ENCODE results near the gene PIMREG.
A peak's percentile ranks its signal among the peaks of the same experiment; 100 is the strongest.
"Not testable (repeated sequence)": the region's sequence is repeated elsewhere in the genome, so short reads cannot be mapped to it uniquely, and the experiment has no call there.

The PIMREG gene

GRCh38 chr17:6480303-6480675, 36.0 kb downstream of the PIMREG start:
- no peak for DNase-seq

DNA sequence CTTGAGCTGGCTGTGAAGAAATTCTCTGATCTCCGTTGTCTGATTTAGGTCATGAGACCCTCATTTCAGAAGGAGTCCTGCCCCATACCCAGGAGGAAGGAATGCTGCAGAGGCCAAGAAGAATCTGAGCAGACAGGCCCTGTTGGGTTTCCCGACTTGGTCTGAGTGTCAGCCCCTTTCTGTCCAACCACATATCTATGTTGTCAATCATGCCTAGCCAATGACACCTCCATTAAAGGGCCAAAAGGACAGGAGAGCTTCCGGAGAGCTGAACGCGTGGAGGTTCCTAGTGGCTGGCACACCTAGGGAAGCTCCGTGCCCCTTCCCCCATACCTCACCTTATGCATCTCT, 37.8 kb downstream of the PIMREG start:
- no peak for DNase-seq

- DNase-seq: not testable (repeated sequence)
Observed at GRCh38 chr17:6482796-6483195, 38.5 kb downstream of the PIMREG start.

DNA sequence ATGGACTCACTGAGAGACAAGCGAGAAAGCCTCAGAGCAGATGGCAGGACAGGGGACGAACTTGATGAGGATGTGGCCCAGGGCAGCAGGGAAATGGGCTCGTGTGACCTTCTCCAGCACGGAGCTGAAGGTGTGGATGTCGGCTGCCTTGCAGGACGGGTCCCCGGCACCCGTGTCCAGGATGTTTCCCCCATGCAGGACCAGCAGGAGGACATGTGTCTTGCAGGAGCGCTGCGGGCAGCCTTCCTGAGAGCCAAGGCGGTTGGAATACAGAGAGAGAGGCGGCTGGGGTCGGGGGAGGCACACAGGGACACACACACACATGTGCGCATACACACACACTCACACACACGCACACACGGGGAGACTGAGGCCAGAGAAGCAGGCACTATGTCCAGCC, 39.3 kb downstream of the PIMREG start:
- DNase-seq: no peak

DNA sequence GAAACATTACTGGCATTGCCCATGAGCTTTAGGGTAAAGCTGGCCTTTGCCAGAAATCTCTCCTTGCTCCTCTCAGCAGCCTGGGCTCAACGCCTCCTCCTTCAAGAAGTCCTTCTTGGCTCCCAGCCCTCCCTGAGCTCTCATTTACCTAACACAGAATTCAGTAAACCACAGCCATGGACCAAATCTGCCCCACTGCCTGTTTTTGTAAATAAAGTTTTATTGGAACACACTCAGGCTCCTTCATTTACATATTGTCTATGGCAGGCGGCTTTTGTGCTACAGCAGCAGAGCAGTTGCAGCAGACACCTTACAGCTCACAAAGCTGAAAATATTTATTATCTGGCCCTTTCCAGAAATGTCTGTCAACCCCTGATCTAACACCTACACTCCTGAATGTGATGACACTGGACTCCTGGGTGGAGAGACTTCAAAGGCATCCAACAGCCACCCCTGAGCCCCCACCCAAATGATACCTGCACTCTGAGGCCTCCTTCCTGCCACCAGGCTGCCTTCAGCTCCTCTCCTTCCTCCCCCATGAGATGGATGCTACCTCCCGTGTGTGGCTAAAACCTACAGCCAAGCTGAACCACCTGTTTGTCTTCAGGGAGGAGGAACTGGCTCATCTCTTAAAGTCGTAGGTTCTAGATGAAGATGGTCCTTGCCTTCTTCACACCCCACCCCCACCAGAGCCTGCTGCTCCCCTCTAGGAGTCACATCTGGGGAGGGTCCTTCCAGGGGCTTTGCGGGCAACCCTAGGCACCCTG, 41.6 kb downstream of the PIMREG start:
- DNase-seq: no peak

DNA sequence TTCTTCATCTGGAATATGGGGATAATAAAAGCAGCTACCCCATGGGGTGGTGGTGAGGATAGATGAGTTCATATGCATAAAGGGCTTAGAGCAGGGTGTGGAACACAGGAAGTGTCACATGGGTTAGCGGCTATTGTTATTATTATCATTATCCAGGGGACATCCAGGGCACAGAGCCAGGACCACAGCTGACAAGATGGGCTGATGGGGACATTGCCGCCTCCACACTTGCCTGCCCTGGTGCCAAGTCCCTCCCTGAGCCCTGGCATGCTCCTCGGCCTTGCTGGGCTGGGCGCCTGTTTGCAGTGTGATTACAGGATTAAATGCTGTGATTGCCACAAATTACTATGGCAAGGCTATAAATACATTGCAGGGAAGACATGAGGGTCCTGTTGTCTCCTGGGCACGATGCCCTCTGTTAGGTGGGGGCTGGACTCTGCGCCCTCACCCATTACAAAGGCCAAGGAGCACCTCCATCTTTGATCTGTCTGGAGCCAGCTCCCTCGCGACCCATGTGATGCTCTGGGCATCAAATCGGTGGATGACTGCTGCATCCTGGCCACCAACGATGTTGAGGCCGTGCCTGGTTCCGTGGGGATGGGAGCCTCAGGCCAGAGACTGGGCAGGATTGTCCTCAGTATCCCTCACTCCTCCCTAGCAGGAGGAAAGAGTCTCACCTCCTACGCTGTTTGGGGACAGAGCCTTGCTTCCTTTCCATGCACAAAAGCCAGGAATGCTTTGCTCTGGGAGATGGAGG, 43.2 kb downstream of the PIMREG start:
- DNase-seq: no peak

- no peak for DNase-seq
Observed at GRCh38 chr17:6488008-6488539, 43.8 kb downstream of the PIMREG start.

- DNase-seq: no peak
Observed at GRCh38 chr17:6489016-6489550, 44.8 kb downstream of the PIMREG start.

GRCh38 chr17:6491071-6491700, 46.9 kb downstream of the PIMREG start:
- DNase-seq: no peak

- peak; percentile 27 for DNase-seq
Observed at GRCh38 chr17:6492892-6493674, 48.8 kb downstream of the PIMREG start.

- DNase-seq: no peak
Observed at GRCh38 chr17:6494239-6494941, 50.1 kb downstream of the PIMREG start.

GRCh38 chr17:6495450-6496115, 51.3 kb downstream of the PIMREG start:
- DNase-seq: no peak

DNA sequence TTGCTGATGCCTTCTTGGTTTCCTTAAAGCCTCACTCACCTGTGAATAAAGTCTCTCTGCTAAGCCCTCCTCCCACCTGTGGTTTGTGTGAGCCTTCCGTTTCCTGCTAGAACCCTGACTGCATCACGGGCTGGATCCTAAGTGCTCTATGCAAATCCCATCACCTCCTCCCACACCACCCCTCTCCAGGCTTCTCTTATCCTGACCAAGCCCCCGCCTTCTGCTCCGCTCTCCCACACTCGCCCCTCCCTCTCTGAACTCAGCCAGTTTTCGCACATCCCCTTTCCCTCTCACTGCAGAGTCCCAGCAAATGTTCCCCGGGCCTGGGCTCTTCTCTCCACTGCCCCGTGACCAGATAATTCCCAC, 51.8 kb downstream of the PIMREG start:
- DNase-seq: no peak

DNA sequence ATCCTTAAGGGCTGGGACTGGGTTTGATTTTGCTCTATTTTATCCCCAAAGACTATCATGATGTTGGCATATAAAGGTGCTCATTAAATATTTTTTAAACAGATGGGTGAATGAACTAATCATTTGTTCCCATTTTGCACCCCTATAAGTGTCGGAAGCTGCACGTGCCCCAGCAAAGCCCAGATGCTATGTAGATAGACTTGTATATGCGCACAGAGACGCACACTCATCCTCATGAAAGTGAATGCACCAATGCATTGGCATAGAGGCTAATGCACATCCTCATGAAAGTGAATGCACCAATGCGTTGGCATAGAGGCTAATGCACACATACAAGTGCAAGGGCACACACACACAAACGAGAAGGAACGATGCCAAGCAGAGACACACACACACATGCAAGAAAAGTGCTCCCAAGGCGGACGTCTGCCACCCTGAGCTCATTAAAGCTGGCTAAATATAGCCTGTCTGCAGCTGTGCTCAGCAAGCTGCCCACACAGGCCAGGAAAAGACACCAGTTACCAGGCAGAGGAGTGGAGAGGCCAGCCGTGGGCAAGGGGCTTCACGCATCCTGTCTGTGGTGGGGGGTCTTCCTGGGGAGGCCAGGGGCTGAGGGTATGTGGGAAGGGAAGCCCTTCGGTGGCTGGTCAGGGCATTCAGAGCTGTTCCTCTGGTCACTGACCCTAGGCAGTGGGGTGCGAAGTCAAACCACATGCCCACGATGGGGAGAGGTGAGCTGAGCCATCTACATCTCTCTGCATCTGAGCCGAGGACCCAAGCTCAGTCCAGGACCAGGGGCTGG, 52.6 kb downstream of the PIMREG start:
- no peak for DNase-seq

DNA sequence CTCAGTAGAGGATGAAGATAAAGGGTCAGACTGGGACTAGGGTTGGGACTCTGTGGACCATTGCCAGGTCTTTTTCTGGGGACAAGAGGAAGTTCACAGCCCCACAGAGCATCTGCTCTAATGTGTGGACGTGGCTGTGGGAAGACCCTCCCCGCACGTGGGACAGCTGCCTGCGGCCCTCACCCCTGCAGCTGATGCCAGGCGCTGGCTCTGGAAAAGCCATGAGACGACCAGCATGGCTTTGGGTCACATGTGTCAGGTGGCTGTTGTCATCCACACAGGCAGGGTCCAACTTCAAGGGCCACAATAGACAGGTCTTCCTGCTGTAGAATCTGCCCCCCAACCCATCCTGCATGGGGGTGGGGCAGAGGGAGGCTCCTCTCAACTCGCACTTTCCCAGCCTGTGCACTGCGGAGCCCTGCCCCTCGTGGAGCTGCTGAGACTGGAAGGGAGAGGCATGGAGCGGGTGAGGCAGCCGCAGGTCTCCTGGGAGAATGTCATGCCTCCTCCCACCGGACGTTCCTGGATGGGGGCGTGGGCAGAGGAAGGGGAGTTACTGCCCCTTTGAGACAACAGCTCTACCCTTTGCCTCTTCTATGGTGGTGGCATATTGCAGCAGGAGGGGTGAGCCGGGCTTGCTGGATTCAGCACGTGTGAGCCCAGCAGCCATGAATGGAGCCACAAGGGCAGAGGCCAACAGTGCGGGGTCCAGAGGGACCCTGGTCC, 53.4 kb downstream of the PIMREG start:
- DNase-seq: no peak

GRCh38 chr17:6498356-6498755, 54.1 kb downstream of the PIMREG start:
- no peak for DNase-seq

GRCh38 chr17:6498901-6499540, 54.8 kb downstream of the PIMREG start:
- DNase-seq: no peak

All from activated effector memory CD4-positive, alpha-beta T cell treated with anti-CD3 and anti-CD28 coated beads, Interleukin-2, amount 50 U/mL, for 16 hours (primary cell).